ENCODE results near the gene RPS3.

Gene RPS3

GRCh38 chr11:75435571-75435925 lies 36.2 kb downstream of the RPS3 start:
- DNase-seq (ENCODE audit: low spot score): no peak

- no peak for DNase-seq (ENCODE audit: low spot score)
Measured at GRCh38 chr11:75436806-75437205, 37.5 kb downstream of the RPS3 start.

DNA sequence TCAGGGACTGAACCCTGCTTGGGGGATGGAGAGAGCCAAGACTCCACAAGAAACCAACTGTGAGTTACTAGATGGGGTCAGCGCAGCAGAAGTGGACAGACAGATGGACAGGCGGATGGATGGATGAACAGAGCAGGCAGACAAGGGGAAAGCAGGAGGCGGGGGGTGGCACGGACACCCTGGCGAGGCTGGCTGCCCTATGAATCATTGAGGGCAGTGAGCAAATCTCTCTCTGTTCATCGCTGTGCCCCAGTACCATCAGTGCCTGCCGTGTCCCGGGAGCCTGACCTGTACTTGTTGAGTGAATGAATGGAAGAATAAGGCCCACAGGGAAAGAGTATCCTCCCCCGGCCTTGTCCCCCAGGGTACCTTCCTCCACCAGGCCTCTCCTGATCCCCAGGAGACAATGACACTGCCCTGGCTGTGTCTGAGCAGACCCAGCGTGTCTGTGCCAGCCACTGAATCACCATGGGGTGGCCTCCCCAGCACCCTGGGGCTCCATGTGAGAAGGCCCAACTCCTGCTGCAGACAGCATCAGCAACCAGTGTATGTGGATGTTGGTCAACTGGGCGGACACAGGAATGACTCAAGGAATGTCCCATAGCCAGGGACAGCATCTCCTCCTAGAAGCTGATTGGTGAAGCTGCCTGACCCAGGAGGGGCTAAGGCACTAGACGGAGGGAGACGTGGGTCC lies 38.8 kb downstream of the RPS3 start:
- no peak for DNase-seq (ENCODE audit: low spot score)

- DNase-seq (ENCODE audit: low spot score): no peak
Measured at GRCh38 chr11:75439026-75439425, 39.7 kb downstream of the RPS3 start.

GRCh38 chr11:75439495-75440120 lies 40.3 kb downstream of the RPS3 start:
- DNase-seq (ENCODE audit: low spot score): no peak

GRCh38 chr11:75440960-75441803 lies 41.9 kb downstream of the RPS3 start:
- no peak for DNase-seq (ENCODE audit: low spot score)

GRCh38 chr11:75441804-75442132 lies 42.5 kb downstream of the RPS3 start:
- DNase-seq (ENCODE audit: low spot score): no peak

GRCh38 chr11:75442161-75442885 lies 43.0 kb downstream of the RPS3 start:
- no peak for DNase-seq (ENCODE audit: low spot score)

DNA sequence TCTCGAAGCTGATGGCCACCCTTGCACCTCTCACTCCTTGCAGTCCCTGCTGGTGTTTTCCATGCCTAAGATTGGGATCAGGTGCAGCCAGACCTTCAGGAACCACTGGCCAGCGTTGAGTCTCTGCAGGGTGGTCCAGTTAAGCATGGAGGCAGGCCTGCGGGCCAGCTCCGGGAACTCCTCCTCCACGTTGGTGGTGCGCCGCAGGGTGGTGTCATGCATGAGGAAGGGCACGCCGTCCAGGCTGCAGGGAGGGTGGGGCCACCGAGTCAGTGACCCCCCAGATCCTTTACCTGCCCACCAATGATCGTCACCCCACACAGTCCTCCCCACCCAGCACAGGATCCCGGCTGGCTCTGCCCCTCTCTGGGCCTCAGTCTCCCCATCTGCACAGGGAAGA lies 43.7 kb downstream of the RPS3 start:
- DNase-seq (ENCODE audit: low spot score): no peak

DNA sequence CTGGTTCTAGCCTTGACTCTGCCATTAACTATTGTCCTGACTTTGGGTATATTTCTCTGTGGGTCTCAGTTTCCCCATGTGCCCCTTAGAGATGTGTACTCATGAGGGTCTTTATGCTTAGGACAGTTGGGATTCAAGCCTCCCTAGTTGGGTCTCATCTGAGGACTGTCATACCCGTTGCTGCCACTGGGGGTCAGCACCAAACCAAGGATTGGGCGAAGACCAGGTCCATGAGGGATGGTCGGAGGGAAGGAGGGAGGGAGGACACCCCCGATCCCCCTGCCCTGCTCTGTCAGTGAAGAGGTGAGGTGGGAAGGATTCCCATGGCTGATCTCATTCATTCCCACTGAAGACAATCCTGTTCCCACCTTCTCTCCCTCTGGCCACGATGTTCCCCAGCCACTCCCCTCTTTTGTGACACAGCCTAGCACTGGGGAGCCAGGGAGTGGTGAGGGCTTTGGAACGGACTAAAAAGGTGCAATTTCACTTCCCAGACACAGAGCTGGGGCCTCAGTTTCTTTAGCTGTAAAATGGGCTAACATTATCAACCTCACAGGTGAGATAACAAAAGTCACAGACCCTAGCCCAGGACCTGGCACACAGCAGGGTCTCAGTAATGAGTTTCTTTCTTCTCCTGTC lies 46.1 kb downstream of the RPS3 start:
- peak; percentile 71 for DNase-seq (ENCODE audit: low spot score)

DNA sequence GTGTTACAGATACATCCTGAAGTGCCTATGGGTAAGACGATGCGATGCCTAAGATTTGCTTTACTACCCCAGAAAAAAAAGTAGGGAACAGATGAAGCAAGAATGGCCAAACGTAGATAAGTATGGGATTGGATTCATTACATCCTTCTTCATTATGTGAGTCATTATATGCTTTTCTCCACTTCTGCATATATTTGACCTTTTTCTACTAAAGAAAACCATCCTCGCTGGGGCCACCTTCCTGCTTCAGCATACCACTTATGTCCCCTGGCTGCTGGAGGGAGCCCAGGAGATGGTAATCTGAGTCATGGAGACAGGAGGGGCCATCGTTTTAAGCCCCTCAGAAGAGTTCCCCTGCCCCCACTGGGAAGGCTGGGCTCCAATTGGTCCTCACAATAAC lies 48.1 kb downstream of the RPS3 start:
- no peak for DNase-seq (ENCODE audit: low spot score)

DNA sequence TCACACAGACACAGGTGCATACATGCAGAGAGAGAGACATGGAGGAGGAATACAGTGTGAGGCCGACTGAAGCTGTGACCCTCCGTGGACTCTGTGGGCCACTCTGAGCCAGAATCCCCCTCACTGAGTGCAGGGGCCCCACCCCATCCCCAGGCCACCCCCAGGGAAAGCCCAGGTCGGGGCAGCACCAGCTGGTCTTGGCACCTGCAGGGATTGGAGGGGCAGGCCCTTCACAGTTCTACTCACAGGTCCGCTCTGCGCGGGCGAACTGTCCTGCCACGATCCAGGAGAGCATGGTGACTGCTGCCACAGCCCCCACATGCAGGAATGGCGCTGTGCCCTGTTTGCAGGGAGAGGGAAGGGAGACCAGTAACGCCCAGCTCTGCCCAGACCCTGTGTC lies 50.0 kb downstream of the RPS3 start:
- DNase-seq (ENCODE audit: low spot score): no peak

- no peak for DNase-seq (ENCODE audit: low spot score)
Measured at GRCh38 chr11:75449776-75450175, 50.5 kb downstream of the RPS3 start.

DNA sequence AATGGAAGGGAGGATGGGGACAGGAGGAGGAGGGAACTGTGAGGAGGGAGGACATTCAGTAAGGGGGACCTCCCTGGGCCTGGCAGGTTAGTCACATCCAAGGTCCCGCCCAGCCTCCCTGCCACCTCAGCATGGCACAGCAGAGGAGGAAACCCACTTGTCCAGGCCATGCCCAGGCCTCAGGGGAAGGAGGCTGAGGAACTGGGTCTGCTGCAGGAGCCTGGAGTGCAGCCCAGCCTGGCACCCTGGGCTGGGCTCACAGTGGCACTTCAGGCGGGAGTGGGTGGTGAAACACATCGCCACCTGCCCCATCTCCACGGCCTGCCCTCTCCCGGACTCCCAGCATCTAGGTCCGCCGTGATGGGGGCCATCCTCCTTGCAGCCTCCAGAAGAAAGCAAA lies 50.9 kb downstream of the RPS3 start:
- DNase-seq (ENCODE audit: low spot score): no peak

- no peak for DNase-seq (ENCODE audit: low spot score)
Measured at GRCh38 chr11:75450826-75451821, 51.8 kb downstream of the RPS3 start.

DNA sequence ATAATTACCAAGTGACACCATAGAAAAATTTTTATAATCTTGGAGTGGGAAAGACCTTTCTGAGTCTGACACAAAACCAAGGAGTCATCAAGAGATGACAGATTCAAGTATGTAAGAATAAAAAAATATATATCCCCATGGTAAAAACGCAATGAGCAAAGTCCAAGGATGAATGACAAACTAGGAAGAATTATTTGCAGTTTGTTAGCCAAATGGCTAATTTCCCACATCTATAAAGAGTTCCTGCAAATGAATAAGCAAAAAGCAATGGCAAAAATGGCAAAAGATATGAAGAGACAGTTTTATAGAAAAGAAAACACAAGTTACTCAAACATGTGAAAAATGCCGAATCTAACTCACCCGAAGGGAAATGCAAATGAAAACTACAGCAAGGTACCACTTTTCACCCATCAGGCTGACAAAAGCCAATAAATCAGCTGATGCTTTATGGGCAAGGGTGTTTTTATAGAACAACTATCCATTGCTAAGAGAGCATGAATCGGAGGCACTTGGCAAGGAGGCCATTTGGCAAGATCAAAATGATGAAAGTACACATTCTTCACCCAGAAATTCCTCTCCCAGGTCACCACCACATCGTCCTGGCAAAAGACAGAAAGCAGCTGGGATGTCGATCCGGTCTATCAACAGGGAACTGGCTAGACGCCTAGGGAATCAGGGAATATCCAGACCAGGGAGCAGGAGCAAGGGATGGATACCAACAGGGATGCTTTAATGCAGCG lies 54.8 kb downstream of the RPS3 start:
- peak; percentile 91 for DNase-seq (ENCODE audit: low spot score)

- peak; percentile 36 for DNase-seq (ENCODE audit: low spot score)
Measured at GRCh38 chr11:75454987-75455386, 55.7 kb downstream of the RPS3 start.
